WTC11 (cell line): ENCODE data around the gene ELF3. TPM values are rescaled to one million over a fixed set of nuclear protein-coding genes. Genes with fewer than 3 reads are reported as not detected.

Experiments used
- ATAC-seq: fragments of 200-7000 bp; cut with Tn5 transposase; 2 replicates; pipeline ENCODE4 v1.10.0; 2021; ENCODE audit warnings: mild to moderate bottlenecking, moderate library complexity
- CTCF ChIA-PET: fragments of 300-600 bp; sonication (Branson Sonifier 250); formaldehyde crosslinking; loops from one replicate; lab custom pipeline; 2021; ENCODE audit warnings: antibody characterized with exemption; lab: Charles Lee
- POLR2A ChIA-PET: fragments of 350-600 bp; sonication (Branson Sonifier 250); formaldehyde crosslinking; loops from one replicate; lab custom pipeline; 2021; ENCODE audit warnings: antibody characterized with exemption; lab: Charles Lee
- DNase-seq: peaks from one replicate; pipeline ENCODE4 v3.0.0; 2021; ENCODE audit warnings: low spot score
- H3K27ac Mint-ChIP-seq: 2 replicates; pipeline ENCODE4 v1.8.0; 2021; ENCODE audit warnings: mixed read lengths
- H3K27me3 Mint-ChIP-seq: 2 replicates; pipeline ENCODE4 v1.8.0; 2021; ENCODE audit warnings: low read depth, mild to moderate bottlenecking, moderate library complexity, mixed read lengths
- H3K36me3 Mint-ChIP-seq: 2 replicates; pipeline ENCODE4 v1.8.0; 2021; ENCODE audit warnings: mixed read lengths
- H3K4me1 Mint-ChIP-seq: 2 replicates; pipeline ENCODE4 v1.8.0; 2022; ENCODE audit warnings: mixed read lengths
- H3K4me3 Mint-ChIP-seq: 2 replicates; pipeline ENCODE4 v1.8.0; 2021; ENCODE audit warnings: mild to moderate bottlenecking, moderate library complexity, mixed read lengths
- H3K9me3 Mint-ChIP-seq: 2 replicates; pipeline ENCODE4 v1.8.0; 2021; ENCODE audit warnings: mixed read lengths
- EMX1 ChIP-seq: fragments of 250-450 bp; sonication (Bioruptor Pico); IDR thresholded peaks from 2 replicates; pipeline ENCODE4 v1.8.0; 2021; ENCODE audit warnings: mild to moderate bottlenecking
- HMGA2 ChIP-seq: fragments of 250-450 bp; sonication (Bioruptor Pico); IDR thresholded peaks from 2 replicates; pipeline ENCODE4 v1.4.0; 2021; ENCODE audit warnings: mild to moderate bottlenecking, moderate library complexity
- KAT7 ChIP-seq: sonication (generic); formaldehyde crosslinking; IDR thresholded peaks from 2 replicates; pipeline ENCODE4 v1.8.1; 2023; ENCODE audit warnings: missing genetic modification reagents, mild to moderate bottlenecking, borderline replicate concordance
- NFE2L1 ChIP-seq: sonication (generic); formaldehyde crosslinking; IDR thresholded peaks from 2 replicates; pipeline ENCODE4 v1.8.1; 2023; ENCODE audit warnings: missing genetic modification reagents
- NR1H2 ChIP-seq: sonication (generic); formaldehyde crosslinking; IDR thresholded peaks from 2 replicates; pipeline ENCODE4 v1.9.0; 2021; ENCODE audit warnings: mild to moderate bottlenecking, moderate library complexity, missing genetic modification reagents
- RELA ChIP-seq: sonication (generic); formaldehyde crosslinking; IDR thresholded peaks from 2 replicates; pipeline ENCODE4 v1.8.1; 2022; ENCODE audit warnings: missing genetic modification reagents, mild to moderate bottlenecking, borderline replicate concordance
- TEAD4 ChIP-seq: sonication (generic); formaldehyde crosslinking; IDR thresholded peaks from 2 replicates; pipeline ENCODE4 v1.8.0; 2022; ENCODE audit warnings: mild to moderate bottlenecking, missing genetic modification reagents
- TP53 ChIP-seq: sonication (generic); formaldehyde crosslinking; IDR thresholded peaks from 2 replicates; pipeline ENCODE4 v1.8.1; 2023; ENCODE audit warnings: mild to moderate bottlenecking, missing genetic modification reagents
- ZNF232 ChIP-seq: sonication (generic); formaldehyde crosslinking; IDR thresholded peaks from 2 replicates; pipeline ENCODE4 v1.8.0; 2022; ENCODE audit warnings: mild to moderate bottlenecking, missing genetic modification reagents
- ZNF263 ChIP-seq: sonication (generic); formaldehyde crosslinking; IDR thresholded peaks from 2 replicates; pipeline ENCODE4 v1.8.1; 2022; ENCODE audit warnings: low read depth, mild to moderate bottlenecking, moderate library complexity, missing genetic modification reagents
- total RNA-seq: library from RNA; stranded (reverse); gene quantifications from 3 replicates; pipeline ENCODE4 v1.2.3, GENCODE V29; 2021
- TF ChIP-seq, protein P1 (sequence below): sonication (generic); formaldehyde crosslinking; IDR thresholded peaks from 2 replicates; pipeline ENCODE4 v1.8.0; 2022; ENCODE audit warnings: missing genetic modification reagents
- TF ChIP-seq, protein P2 (sequence below): fragments of 250-450 bp; sonication (Bioruptor Pico); conservative IDR thresholded peaks from 2 replicates; pipeline ENCODE4 v1.9.0; 2021; ENCODE audit warnings: mild to moderate bottlenecking
- TF ChIP-seq, protein P3 (sequence below): fragments of 250-450 bp; sonication (Bioruptor Pico); IDR thresholded peaks from 2 replicates; pipeline ENCODE4 v1.9.0; 2021; ENCODE audit warnings: mild to moderate bottlenecking, borderline replicate concordance
- TF ChIP-seq, protein P4 (sequence below): fragments of 200-600 bp; IDR thresholded peaks from 2 replicates; pipeline ENCODE4 v1.8.0; 2022; ENCODE audit warnings: antibody characterized with exemption
- TF ChIP-seq, protein P5 (sequence below): sonication (generic); formaldehyde crosslinking; IDR thresholded peaks from 2 replicates; pipeline ENCODE4 v1.8.0; 2023; ENCODE audit warnings: missing genetic modification reagents, mild to moderate bottlenecking, borderline replicate concordance

Gene ELF3
- total RNA-seq, 1 experiment from 2014 or later, result 15.0 TPM

DNA sequence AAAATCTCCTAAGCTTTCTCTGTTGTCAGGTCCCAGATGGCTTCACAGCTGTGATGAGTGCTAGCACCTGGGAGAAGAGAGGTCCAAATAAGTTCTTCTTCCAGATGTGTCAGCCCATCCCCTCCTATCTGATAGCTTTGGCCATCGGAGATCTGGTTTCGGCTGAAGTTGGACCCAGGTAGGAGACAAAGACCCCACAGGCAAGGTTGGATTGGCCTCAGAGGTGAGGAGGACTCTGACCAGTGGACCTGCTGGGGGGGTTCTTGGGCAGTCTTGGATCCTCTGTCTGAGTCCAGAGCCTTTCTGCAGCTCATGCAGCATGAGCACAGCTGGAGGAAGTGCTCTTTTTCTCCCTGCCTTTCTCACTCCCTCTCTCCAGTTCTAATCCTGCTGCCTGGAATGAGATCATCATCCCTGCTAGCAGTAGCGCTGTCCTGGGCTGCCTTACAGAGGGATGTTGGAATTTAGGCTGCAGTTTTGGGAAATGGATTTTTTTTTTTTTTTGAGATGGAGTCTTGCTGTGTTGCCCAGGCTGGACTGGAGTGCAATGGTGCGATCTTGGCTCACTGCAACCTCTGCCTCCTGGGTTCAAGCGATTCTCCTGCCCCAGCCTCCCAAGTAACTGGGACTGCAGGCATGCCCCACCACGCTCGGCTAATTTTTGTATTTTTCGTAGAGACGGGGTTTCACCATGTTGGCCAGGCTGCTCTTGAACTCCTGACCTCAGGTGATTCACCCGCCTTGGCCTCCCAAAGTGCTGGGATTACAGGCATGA, 20.8 kb upstream of the ELF3 start:
- ChIA-PET POLR2A (interaction anchor here (0.5 kb wide), 1 partner anchor 64 kb away, joined by 3 read pairs; no protein-coding TSS in a partner anchor), CTCF (no interaction called here)
- Mint-ChIP-seq H3K27ac (no peak overlapping the region), H3K4me3 (no peak overlapping the region), H3K9me3 (no peaks in the 10 kb centered on the region), H3K27me3 (no peaks in the 10 kb centered on the region), H3K4me1 (peaks cover 17% of the 10 kb centered on the region), H3K36me3 (peaks cover 51% of the 10 kb centered on the region)
- ATAC-seq, result no peak
- no peak for DNase-seq
- TF ChIP-seq, protein P1, sequence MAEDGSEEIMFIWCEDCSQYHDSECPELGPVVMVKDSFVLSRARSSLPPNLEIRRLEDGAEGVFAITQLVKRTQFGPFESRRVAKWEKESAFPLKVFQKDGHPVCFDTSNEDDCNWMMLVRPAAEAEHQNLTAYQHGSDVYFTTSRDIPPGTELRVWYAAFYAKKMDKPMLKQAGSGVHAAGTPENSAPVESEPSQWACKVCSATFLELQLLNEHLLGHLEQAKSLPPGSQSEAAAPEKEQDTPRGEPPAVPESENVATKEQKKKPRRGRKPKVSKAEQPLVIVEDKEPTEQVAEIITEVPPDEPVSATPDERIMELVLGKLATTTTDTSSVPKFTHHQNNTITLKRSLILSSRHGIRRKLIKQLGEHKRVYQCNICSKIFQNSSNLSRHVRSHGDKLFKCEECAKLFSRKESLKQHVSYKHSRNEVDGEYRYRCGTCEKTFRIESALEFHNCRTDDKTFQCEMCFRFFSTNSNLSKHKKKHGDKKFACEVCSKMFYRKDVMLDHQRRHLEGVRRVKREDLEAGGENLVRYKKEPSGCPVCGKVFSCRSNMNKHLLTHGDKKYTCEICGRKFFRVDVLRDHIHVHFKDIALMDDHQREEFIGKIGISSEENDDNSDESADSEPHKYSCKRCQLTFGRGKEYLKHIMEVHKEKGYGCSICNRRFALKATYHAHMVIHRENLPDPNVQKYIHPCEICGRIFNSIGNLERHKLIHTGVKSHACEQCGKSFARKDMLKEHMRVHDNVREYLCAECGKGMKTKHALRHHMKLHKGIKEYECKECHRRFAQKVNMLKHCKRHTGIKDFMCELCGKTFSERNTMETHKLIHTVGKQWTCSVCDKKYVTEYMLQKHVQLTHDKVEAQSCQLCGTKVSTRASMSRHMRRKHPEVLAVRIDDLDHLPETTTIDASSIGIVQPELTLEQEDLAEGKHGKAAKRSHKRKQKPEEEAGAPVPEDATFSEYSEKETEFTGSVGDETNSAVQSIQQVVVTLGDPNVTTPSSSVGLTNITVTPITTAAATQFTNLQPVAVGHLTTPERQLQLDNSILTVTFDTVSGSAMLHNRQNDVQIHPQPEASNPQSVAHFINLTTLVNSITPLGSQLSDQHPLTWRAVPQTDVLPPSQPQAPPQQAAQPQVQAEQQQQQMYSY (CRISPR knock-in tag), result no peak
- TF ChIP-seq RELA (CRISPR knock-in tag) (no peak), NFE2L1 (no peak), EMX1 (CRISPR knock-in tag) (no peak), KAT7 (no peak), TEAD4 (no peak), ZNF232 (no peak)
- TF ChIP-seq, protein P2, sequence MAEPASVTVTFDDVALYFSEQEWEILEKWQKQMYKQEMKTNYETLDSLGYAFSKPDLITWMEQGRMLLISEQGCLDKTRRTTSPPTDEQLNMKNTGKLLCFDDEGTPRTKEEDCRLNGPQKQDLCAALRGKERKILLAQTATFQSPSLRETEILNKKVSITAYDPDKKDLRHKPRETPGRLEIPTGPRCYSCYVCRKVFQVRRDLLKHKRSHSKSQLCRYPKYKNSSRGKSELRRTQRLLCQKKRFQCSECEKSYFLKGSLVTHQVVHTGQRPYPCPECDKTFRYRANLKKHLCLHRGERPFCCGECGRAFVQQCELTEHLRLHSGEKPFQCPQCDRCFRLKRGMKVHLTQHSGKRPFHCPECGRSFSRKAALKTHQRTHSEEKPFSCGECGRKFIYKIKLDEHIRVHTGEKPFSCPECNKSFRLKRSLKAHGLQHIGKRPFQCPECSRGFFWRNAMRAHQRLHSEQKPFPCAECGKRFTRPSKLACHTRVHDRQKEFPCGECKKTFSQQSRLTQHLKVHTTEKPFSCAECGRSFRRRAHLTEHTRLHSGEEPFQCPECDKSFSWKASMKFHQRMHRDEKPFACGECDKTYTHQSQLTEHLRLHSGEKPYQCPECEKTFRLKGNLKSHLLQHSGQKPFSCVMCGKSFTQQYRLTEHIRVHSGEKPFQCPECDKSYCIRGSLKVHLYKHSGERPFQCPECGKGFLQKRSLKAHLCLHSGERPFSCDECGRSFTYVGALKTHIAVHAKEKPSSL (CRISPR knock-in tag), result no peak
- TF ChIP-seq, protein P3, sequence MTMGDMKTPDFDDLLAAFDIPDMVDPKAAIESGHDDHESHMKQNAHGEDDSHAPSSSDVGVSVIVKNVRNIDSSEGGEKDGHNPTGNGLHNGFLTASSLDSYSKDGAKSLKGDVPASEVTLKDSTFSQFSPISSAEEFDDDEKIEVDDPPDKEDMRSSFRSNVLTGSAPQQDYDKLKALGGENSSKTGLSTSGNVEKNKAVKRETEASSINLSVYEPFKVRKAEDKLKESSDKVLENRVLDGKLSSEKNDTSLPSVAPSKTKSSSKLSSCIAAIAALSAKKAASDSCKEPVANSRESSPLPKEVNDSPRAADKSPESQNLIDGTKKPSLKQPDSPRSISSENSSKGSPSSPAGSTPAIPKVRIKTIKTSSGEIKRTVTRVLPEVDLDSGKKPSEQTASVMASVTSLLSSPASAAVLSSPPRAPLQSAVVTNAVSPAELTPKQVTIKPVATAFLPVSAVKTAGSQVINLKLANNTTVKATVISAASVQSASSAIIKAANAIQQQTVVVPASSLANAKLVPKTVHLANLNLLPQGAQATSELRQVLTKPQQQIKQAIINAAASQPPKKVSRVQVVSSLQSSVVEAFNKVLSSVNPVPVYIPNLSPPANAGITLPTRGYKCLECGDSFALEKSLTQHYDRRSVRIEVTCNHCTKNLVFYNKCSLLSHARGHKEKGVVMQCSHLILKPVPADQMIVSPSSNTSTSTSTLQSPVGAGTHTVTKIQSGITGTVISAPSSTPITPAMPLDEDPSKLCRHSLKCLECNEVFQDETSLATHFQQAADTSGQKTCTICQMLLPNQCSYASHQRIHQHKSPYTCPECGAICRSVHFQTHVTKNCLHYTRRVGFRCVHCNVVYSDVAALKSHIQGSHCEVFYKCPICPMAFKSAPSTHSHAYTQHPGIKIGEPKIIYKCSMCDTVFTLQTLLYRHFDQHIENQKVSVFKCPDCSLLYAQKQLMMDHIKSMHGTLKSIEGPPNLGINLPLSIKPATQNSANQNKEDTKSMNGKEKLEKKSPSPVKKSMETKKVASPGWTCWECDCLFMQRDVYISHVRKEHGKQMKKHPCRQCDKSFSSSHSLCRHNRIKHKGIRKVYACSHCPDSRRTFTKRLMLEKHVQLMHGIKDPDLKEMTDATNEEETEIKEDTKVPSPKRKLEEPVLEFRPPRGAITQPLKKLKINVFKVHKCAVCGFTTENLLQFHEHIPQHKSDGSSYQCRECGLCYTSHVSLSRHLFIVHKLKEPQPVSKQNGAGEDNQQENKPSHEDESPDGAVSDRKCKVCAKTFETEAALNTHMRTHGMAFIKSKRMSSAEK (CRISPR knock-in tag), result no peak

DNA sequence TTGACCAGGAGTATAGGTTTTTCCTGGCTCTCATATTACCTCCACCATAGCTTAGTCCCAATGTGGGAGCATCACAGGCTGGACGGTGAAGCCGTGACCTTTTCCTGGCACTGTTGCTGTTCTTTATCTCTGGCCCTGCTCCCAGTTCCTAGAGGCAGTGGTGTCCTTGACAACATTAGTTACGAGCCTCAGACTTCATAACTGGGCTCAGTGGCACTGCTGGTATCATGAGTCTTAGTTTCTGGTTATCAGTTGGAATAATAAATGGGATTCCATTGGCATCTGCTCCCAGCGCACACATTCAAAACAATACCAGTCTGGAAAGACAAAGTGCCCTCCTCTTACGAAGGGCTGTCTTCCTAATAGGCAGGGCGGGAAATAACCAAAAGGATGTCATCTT, 20.0 kb upstream of the ELF3 start:
- Mint-ChIP-seq H3K4me3 (no peak overlapping the region), H3K27ac (no peak overlapping the region), H3K27me3 (no peaks in the 10 kb centered on the region), H3K4me1 (peaks cover 17% of the 10 kb centered on the region), H3K36me3 (peaks cover 51% of the 10 kb centered on the region), H3K9me3 (no peaks in the 10 kb centered on the region)
- CTCF ChIA-PET, result no interaction called here
- POLR2A ChIA-PET, result no interaction called here
- DNase-seq (no peak), ATAC-seq (no peak)
- no peak for TF ChIP-seq TP53 (CRISPR knock-in tag)
- no peak for TF ChIP-seq NR1H2 (CRISPR knock-in tag)
- TF ChIP-seq HMGA2 (CRISPR knock-in tag), result no peak
- no peak for TF ChIP-seq ZNF263 (CRISPR knock-in tag)
- no peak for TF ChIP-seq TEAD4
- TF ChIP-seq, protein P4, sequence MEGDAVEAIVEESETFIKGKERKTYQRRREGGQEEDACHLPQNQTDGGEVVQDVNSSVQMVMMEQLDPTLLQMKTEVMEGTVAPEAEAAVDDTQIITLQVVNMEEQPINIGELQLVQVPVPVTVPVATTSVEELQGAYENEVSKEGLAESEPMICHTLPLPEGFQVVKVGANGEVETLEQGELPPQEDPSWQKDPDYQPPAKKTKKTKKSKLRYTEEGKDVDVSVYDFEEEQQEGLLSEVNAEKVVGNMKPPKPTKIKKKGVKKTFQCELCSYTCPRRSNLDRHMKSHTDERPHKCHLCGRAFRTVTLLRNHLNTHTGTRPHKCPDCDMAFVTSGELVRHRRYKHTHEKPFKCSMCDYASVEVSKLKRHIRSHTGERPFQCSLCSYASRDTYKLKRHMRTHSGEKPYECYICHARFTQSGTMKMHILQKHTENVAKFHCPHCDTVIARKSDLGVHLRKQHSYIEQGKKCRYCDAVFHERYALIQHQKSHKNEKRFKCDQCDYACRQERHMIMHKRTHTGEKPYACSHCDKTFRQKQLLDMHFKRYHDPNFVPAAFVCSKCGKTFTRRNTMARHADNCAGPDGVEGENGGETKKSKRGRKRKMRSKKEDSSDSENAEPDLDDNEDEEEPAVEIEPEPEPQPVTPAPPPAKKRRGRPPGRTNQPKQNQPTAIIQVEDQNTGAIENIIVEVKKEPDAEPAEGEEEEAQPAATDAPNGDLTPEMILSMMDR, result no peak
- TF ChIP-seq, protein P5, sequence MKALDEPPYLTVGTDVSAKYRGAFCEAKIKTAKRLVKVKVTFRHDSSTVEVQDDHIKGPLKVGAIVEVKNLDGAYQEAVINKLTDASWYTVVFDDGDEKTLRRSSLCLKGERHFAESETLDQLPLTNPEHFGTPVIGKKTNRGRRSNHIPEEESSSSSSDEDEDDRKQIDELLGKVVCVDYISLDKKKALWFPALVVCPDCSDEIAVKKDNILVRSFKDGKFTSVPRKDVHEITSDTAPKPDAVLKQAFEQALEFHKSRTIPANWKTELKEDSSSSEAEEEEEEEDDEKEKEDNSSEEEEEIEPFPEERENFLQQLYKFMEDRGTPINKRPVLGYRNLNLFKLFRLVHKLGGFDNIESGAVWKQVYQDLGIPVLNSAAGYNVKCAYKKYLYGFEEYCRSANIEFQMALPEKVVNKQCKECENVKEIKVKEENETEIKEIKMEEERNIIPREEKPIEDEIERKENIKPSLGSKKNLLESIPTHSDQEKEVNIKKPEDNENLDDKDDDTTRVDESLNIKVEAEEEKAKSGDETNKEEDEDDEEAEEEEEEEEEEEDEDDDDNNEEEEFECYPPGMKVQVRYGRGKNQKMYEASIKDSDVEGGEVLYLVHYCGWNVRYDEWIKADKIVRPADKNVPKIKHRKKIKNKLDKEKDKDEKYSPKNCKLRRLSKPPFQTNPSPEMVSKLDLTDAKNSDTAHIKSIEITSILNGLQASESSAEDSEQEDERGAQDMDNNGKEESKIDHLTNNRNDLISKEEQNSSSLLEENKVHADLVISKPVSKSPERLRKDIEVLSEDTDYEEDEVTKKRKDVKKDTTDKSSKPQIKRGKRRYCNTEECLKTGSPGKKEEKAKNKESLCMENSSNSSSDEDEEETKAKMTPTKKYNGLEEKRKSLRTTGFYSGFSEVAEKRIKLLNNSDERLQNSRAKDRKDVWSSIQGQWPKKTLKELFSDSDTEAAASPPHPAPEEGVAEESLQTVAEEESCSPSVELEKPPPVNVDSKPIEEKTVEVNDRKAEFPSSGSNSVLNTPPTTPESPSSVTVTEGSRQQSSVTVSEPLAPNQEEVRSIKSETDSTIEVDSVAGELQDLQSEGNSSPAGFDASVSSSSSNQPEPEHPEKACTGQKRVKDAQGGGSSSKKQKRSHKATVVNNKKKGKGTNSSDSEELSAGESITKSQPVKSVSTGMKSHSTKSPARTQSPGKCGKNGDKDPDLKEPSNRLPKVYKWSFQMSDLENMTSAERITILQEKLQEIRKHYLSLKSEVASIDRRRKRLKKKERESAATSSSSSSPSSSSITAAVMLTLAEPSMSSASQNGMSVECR, result no peak
- TF ChIP-seq, protein P2 (CRISPR knock-in tag), result no peak
